Aorta (tissue), 5 donors: Measurements from ENCODE around the gene FSTL1. TPM values are rescaled to one million over a fixed set of nuclear protein-coding genes. Genes with fewer than 3 reads are reported as not detected.

Experiments
- ATAC-seq: fragments of 200-7000 bp; cut with Tn5 transposase; one replicate; pipeline ENCODE4 v1.9.1; 2022; ENCODE audit warnings: moderate library complexity; ENCODE audit not compliant: low FRiP score
- DNase-seq, 2 donors: peaks; one replicate each; pipeline ENCODE4 v3.0.0-alpha.2; 2020
- H3K27ac ChIP-seq, 2 donors: one replicate each; pipeline ENCODE4 v1.5.1; 2013; ENCODE audit warnings: low read length in 2 of 2, mild to moderate bottlenecking in 2 of 2, moderate library complexity in 2 of 2, control low read depth in 1 of 2, inconsistent platforms in 1 of 2, low read depth in 1 of 2
- H3K27me3 ChIP-seq, 2 donors: one replicate each; pipeline ENCODE4 v1.6.1; 2013; ENCODE audit warnings: control low read depth in 1 of 2, low read length in 1 of 2, mild to moderate bottlenecking in 1 of 2, moderate library complexity in 1 of 2; ENCODE audit not compliant: insufficient read depth in 2 of 2, control insufficient read depth in 1 of 2
- H3K36me3 ChIP-seq, 2 donors: one replicate each; pipeline ENCODE4 v1.6.1; 2013; ENCODE audit warnings: control low read depth in 1 of 2, low read length in 1 of 2, mild to moderate bottlenecking in 1 of 2; ENCODE audit not compliant: insufficient read depth in 2 of 2, control insufficient read depth in 1 of 2
- H3K4me1 ChIP-seq, 2 donors: one replicate each; pipeline ENCODE4 v1.6.1; 2013; ENCODE audit warnings: low read length in 2 of 2, control low read depth in 1 of 2, mild to moderate bottlenecking in 1 of 2, moderate library complexity in 1 of 2; ENCODE audit not compliant: insufficient read depth in 2 of 2, control insufficient read depth in 1 of 2
- H3K4me3 ChIP-seq, 2 donors: one replicate each; pipeline ENCODE4 v1.5.1; 2013; ENCODE audit warnings: low read length in 2 of 2, control low read depth in 1 of 2, mild to moderate bottlenecking in 1 of 2
- H3K9me3 ChIP-seq: one replicate; pipeline ENCODE4 v1.6.1; 2013; ENCODE audit warnings: mild to moderate bottlenecking, low read length; ENCODE audit not compliant: control insufficient read depth
- WGBS, 2 donors: extraction: QIAGEN DNeasy Blood & Tissue Kit; methylation state at CpG; one replicate each; pipeline ENCODE4 v1.1.7; 2013; 5-methylcytosine and 5-hydroxymethylcytosine counted together
- intact Hi-C, 2 donors: fragments of 100-400 bp; cut with DNase I; formaldehyde crosslinking; loops; one replicate each; pipeline versions ENCODE4 v1.14.2 to v1.15.0; 2022
- polyA plus RNA-seq, 2 donors: library from polyadenylated mRNA; stranded (reverse); fragments of 200-250 nt; gene quantifications; one replicate each; pipeline ENCODE4 v1.2.3, GENCODE V29; 2013
- total RNA-seq, 2 donors: library from RNA; stranded (reverse); fragmentation: NEBNext Ultra II Directional; extraction: Animal tissue kit (Norgen Biotek cat#: 25700); gene quantifications; one replicate each; pipeline ENCODE4 v1.2.1, GENCODE V29; 2021
- donor health status: healthy with polysubstance abuse.
- donor health status: Bipolar disorder and iron deficiency.
- donor health status: DM: no; HTN: no; CAD: no.
- donor health status: DM: no; HTN: no; CAD: no.
- donor health status: DM: yes; HTN: yes; CAD: no.

The FSTL1 gene
- total and polyA plus RNA-seq, 4 donors: 103 to 833 (median 517) TPM

- intact Hi-C loops: loop anchor here in 1 of 2 donors (5.0 kb wide), 1 partner anchor 36 kb away; no protein-coding TSS in a partner anchor
- WGBS, 2 donors: 70 to 85% methylated on average over 9 of the region's 9 CpGs
- Histone ChIP-seq H3K36me3 (no peaks in the 10 kb centered on the region), H3K4me1 (no peaks in the 10 kb centered on the region), H3K9me3 (no peaks in the 10 kb centered on the region), H3K4me3 (no peak overlapping the region), H3K27ac (no peak overlapping the region), H3K27me3 (no peaks in the 10 kb centered on the region)
- no peak for DNase-seq
- no peak for ATAC-seq
Measured at GRCh38 chr3:120460862-120461261, 10.1 kb upstream of the FSTL1 start.

GRCh38 chr3:120460181-120460790 lies 9.5 kb upstream of the FSTL1 start:
- intact Hi-C loops: loop anchor here in 1 of 2 donors (5.0 kb wide), 1 partner anchor 37 kb away; no protein-coding TSS in a partner anchor
- no peak overlapping the region for H3K27ac ChIP-seq
- 47 to 60% methylated on average over 5 of the region's 5 CpGs for WGBS, 2 donors
- H3K4me3 ChIP-seq: no peak overlapping the region
- H3K9me3 ChIP-seq: no peaks in the 10 kb centered on the region
- ATAC-seq: no peak
- H3K4me1 ChIP-seq: no peaks in the 10 kb centered on the region
- H3K27me3 ChIP-seq: no peaks in the 10 kb centered on the region
- DNase-seq: no peak
- H3K36me3 ChIP-seq: no peaks in the 10 kb centered on the region

DNA sequence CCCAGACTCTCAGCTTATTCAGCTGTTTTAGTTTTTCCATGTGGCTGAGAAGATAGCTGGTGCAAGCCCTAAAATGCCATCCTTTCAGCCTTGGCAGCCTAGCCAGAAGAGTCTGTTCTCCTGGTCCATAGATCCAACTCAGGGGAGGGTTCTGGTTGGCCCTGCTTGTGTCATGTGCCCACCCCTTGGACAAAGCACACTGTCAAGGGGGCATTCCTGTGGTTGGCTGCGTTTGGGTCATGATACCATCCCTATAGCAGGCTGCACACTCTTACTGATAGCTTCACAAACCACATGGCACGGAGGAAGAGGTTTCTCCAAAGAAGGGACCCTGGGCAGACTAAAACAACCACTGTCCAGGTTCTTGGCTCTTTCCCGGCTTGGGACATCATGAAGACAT lies 8.4 kb upstream of the FSTL1 start:
- intact Hi-C loops: no loop called here
- Histone ChIP-seq H3K9me3 (no peaks in the 10 kb centered on the region), H3K4me3 (no peak overlapping the region), H3K27me3 (no peaks in the 10 kb centered on the region), H3K4me1 (no peaks in the 10 kb centered on the region), H3K36me3 (no peaks in the 10 kb centered on the region), H3K27ac (no peak overlapping the region)
- 91 to 92% methylated on average over 3 of the region's 3 CpGs for WGBS, 2 donors
- DNase-seq (no peak), ATAC-seq (no peak)

DNA sequence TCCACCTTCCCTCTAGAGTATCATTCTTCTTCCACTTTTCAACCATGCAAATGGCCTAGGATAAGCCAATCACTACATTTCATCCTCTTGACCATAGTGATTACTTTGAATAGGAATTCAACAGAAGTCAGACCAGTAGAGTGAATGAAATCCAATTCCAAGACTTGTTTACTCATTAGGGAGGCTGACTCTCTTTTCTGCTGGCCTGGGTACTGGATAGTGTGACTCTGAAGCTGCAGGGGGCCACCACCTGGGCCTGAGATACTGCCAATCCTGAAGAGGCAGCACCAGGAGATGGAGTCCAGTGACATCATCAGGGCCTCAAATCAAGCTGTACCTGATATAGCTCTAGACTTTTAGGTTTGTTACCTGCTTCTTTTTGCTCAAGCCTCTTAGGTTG lies 7.0 kb upstream of the FSTL1 start:
- Histone ChIP-seq H3K4me3 (no peak overlapping the region), H3K36me3 (no peaks in the 10 kb centered on the region), H3K27me3 (no peaks in the 10 kb centered on the region), H3K4me1 (no peaks in the 10 kb centered on the region), H3K27ac (no peak overlapping the region), H3K9me3 (no peaks in the 10 kb centered on the region)
- ATAC-seq (no peak), DNase-seq (no peak)
- intact Hi-C loops: no loop called here

GRCh38 chr3:120454076-120454689 lies 3.4 kb upstream of the FSTL1 start:
- 89 to 90% methylated on average over 1 of the region's 1 CpG for WGBS, 2 donors
- ATAC-seq: no peak

DNA sequence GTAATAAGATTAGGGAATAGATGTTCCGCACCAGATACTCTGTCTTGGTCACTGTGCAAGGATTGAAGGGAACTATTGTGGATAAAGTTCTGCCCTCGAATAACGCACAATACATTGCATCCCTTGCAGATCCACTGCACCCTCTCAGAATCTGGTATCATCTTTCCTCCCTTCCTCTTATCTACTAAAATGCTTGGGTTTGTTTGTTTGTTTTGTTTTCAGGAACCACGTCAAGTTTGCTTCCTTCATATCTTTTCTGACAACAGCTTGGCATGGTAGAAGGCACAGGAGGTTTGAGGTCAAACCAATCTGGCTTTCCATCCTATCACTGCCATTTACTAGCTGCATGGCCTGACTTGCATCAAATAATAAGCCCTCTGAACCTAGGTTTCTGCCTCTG lies 2.0 kb upstream of the FSTL1 start:
- no peak overlapping the region for H3K27ac ChIP-seq
- 83 to 86% methylated on average over 4 of the region's 4 CpGs for WGBS, 2 donors
- H3K36me3 ChIP-seq: no peaks in the 10 kb centered on the region
- no peaks in the 10 kb centered on the region for H3K9me3 ChIP-seq
- intact Hi-C loops: loop anchor here in 1 of 2 donors (5.0 kb wide), 2 partner anchors 44 to 104 kb away; no protein-coding TSS in a partner anchor
- H3K4me1 ChIP-seq: peaks cover 0 to 3% of the 10 kb centered on the region in 2 donors
- H3K4me3 ChIP-seq: no peak overlapping the region
- ATAC-seq (no peak), DNase-seq (no peak)
- no peaks in the 10 kb centered on the region for H3K27me3 ChIP-seq

More at GRCh38 chr3:120454076-120454689, 3.4 kb upstream of the FSTL1 start:
- no peak overlapping the region for H3K27ac ChIP-seq
- H3K27me3 ChIP-seq: no peaks in the 10 kb centered on the region
- no peaks in the 10 kb centered on the region for H3K9me3 ChIP-seq
- no peak for DNase-seq
- no peaks in the 10 kb centered on the region for H3K4me1 ChIP-seq
- intact Hi-C loops: loop anchor here in 1 of 2 donors (5.0 kb wide), 2 partner anchors 43 to 103 kb away; no protein-coding TSS in a partner anchor
- no peak overlapping the region for H3K4me3 ChIP-seq
- H3K36me3 ChIP-seq: no peaks in the 10 kb centered on the region

DNA sequence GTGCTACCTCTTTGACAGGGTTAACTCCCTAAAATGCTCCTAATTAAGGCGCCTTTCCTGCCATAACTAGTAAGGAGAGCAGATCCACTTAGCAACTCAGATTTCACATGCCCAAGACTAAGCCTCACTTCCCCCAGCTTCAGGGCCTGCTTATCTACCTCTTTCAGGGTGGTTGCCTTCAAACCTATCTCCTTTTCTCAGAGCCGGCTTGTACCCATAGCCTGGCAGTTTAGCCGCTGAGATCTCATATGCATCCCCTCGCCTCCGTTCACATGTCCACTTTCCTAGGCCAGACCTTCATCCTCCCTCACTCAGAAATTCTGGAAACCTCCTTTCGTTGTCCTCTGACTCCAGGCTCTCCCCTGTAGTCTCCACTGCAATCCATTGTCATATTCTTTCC lies 1.0 kb upstream of the FSTL1 start:
- Histone ChIP-seq H3K4me3 (no peak overlapping the region), H3K27me3 (no peaks in the 10 kb centered on the region), H3K9me3 (no peaks in the 10 kb centered on the region), H3K4me1 (peaks cover 0 to 6% of the 10 kb centered on the region in 2 donors), H3K36me3 (no peaks in the 10 kb centered on the region), H3K27ac (peak overlapping the region in 1 of 2 donors; percentile 81)
- DNase-seq (no peak), ATAC-seq (no peak)
- 80 to 84% methylated on average over 6 of the region's 6 CpGs for WGBS, 2 donors
- intact Hi-C loops: loop anchor here in 1 of 2 donors (2.0 to 5.0 kb wide), 3 partner anchors 31 to 105 kb away; no protein-coding TSS in a partner anchor

DNA sequence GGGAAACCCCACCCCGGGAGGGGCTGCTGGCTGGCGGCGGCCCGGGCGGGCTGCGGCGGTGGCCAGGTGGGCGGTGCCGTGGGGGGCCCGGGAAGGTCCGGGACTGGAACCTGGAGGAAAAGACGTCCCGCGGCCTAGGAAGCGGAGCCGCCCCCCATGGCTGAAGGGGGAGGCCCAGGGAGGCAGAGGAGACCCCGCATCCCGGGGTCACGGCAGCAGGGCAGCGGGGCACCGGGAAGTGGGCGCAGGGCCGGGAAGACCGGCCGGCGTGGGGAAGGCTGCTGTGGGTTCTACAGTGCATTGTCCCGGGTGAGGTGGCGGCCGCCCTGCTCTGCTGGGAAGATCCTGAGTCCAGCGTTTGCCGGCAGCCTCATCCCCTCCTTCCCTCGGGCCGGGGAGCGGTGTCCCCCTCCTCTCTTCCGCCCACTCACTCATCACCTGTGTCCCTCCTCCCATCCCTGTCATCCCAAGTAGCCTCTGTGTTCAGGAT lies 525 bp upstream of the FSTL1 start:
- ATAC-seq (peak; percentile 65), DNase-seq (peak in 1 of 2 donors; percentile 84)
- H3K27me3 ChIP-seq: no peaks in the 10 kb centered on the region
- 5 to 6% methylated on average over 32 to 35 of the region's 35 CpGs for WGBS, 2 donors
- H3K4me1 ChIP-seq: peaks cover 0 to 6% of the 10 kb centered on the region in 2 donors
- H3K9me3 ChIP-seq: no peaks in the 10 kb centered on the region
- H3K36me3 ChIP-seq: no peaks in the 10 kb centered on the region
- intact Hi-C loops: loop anchor here in 1 of 2 donors (2.0 to 5.0 kb wide), 3 partner anchors 31 to 106 kb away; no protein-coding TSS in a partner anchor
- peak overlapping the region in 1 of 2 donors; percentile 81 for H3K27ac ChIP-seq
- H3K4me3 ChIP-seq: peak overlapping the region; percentile 90 to 98
